NCI-H446 treated with DMSO at 0.1 percent for 48 hours (cell line): ENCODE data around the gene CPAMD8.

Source experiments
- DNase-seq: peaks from one replicate; lab custom pipeline; 2025; lab: John Stamatoyannopoulos, UW

The CPAMD8 gene

GRCh38 chr19:16920816-16921529 is 105.6 kb downstream of the CPAMD8 start:
- DNase-seq, result no peak

GRCh38 chr19:16919496-16919895 is 107.1 kb downstream of the CPAMD8 start:
- no peak for DNase-seq

- DNase-seq, result no peak
Observed at GRCh38 chr19:16917401-16917800, 109.2 kb downstream of the CPAMD8 start.

- DNase-seq, result no peak
Observed at GRCh38 chr19:16915734-16916133, 110.9 kb downstream of the CPAMD8 start.

- no peak for DNase-seq
Observed at GRCh38 chr19:16915135-16915534, 111.5 kb downstream of the CPAMD8 start.

GRCh38 chr19:16914421-16914820 is 112.2 kb downstream of the CPAMD8 start:
- no peak for DNase-seq

GRCh38 chr19:16912780-16913179 is 113.8 kb downstream of the CPAMD8 start:
- DNase-seq, result no peak

- DNase-seq, result no peak
Observed at GRCh38 chr19:16911046-16911445, 115.6 kb downstream of the CPAMD8 start.

GRCh38 chr19:16908759-16909158 is 117.9 kb downstream of the CPAMD8 start:
- DNase-seq, result no peak

- DNase-seq, result no peak
Observed at GRCh38 chr19:16904599-16904998, 122.0 kb downstream of the CPAMD8 start.

GRCh38 chr19:16903347-16903746 is 123.3 kb downstream of the CPAMD8 start:
- DNase-seq, result no peak

- no peak for DNase-seq
Observed at GRCh38 chr19:16902545-16902944, 124.1 kb downstream of the CPAMD8 start.

- no peak for DNase-seq
Observed at GRCh38 chr19:16901491-16902175, 125.0 kb downstream of the CPAMD8 start.

GRCh38 chr19:16899566-16900075 is 127.0 kb downstream of the CPAMD8 start:
- DNase-seq, result no peak

- DNase-seq, result no peak
Observed at GRCh38 chr19:16898361-16899015, 128.1 kb downstream of the CPAMD8 start.

- DNase-seq, result no peak
Observed at GRCh38 chr19:16897856-16898161, 128.8 kb downstream of the CPAMD8 start.

GRCh38 chr19:16897029-16897855 is 129.4 kb downstream of the CPAMD8 start:
- DNase-seq, result no peak

GRCh38 chr19:16896146-16897028 is 130.2 kb downstream of the CPAMD8 start:
- DNase-seq, result no peak

- DNase-seq, result no peak
Observed at GRCh38 chr19:16895467-16896145, 131.0 kb downstream of the CPAMD8 start.

GRCh38 chr19:16894080-16894479 is 132.5 kb downstream of the CPAMD8 start:
- no peak for DNase-seq

GRCh38 chr19:16893686-16893989 is 133.0 kb downstream of the CPAMD8 start:
- DNase-seq, result no peak
